GM19099 (cell line): ENCODE results near the gene CCDC187.

Experiments
- POLR2A ChIP-seq: IDR thresholded peaks from 3 replicates; pipeline ENCODE4 v1.6.1; 2011; ENCODE audit warnings: low read depth; ENCODE audit not compliant: insufficient read length; ENCODE audit errors: extremely low read depth

The CCDC187 gene

GRCh38 chr9:136238342-136238732, 65.6 kb downstream of the CCDC187 start:
- no peak for TF ChIP-seq POLR2A

DNA sequence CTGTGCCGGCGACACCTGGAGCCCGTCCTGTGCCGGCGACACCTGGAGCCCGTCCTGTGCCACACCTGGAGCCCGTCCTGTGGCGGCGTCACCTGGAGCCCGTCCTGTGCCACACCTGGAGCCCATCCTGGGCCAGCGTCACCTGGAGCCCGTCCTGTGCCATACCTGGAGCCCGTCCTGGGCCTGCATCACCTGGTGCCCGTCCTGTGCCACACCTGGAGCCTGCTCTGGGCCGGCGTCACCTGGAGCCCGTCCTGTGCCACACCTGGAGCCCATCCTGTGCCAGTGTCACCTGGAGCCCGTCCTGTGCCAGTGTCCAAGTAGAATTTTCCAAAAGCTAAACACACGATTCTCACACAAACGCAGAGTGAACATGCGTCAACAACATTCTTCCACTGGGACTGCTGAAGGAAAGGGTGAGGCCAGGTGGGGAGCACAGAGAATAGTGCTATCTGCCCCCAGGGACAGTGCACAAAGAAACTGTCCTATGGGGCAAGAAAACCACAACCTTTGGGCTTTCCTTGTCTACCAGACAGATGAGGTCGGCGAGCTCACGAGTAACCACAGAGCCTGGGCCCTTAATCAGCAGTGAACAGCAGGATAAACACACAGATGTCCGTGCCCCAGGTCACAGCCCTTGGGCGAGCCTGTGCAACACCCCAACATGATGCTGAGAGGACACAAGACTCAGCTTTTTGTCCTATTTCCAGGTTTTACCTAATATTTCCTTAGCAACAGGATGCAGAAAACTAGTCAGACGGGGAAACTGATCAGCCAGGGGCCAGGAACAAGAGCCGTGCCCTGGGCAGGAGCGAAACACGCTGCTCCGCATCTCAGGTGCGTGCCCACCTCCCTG, 66.2 kb downstream of the CCDC187 start:
- no peak for TF ChIP-seq POLR2A

GRCh38 chr9:136235709-136236455, 68.0 kb downstream of the CCDC187 start:
- no peak for TF ChIP-seq POLR2A

GRCh38 chr9:136235171-136235570, 68.7 kb downstream of the CCDC187 start:
- TF ChIP-seq POLR2A = no peak

DNA sequence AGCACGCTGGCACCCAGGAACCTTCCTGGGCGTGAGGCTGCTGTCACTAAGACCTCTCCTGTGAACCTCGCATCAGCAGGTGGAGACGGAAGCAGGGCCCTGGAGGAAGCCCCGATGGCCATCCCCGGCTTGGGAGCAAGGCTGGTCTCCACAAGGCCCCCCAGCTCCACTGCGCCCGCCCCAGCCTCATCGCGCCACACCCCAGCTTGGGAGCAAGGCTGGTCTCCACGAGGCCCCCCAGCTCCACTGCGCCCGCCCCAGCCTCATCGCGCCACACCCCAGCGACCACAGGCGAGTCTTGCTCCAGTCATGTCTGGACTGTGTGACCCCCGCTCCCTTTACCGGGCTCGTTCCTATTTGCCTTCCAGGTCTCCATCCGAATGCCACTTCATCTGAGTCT, 69.3 kb downstream of the CCDC187 start:
- TF ChIP-seq POLR2A = no peak

GRCh38 chr9:136233868-136234267, 70.0 kb downstream of the CCDC187 start:
- TF ChIP-seq POLR2A = no peak

- TF ChIP-seq POLR2A = no peak
Measured at GRCh38 chr9:136233411-136233810, 70.5 kb downstream of the CCDC187 start.

DNA sequence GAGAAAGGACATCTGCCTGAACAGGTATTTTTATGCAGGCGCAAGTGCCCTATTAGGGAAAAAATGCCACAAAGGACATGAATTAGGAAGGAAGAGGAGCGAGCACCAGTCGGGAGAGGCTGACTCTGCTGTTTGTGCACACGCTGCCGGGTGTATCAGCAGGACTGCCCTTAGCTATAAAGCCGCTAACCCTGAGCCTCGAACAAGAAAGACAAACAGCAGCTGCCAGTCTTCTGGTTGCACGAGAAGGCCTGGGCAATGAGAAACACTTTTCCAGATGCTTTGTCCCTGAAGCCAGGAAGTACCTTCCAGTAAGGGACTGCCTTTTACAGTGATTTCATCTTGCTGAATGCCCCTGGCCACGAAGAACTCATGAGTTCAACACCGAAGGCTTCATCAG, 70.9 kb downstream of the CCDC187 start:
- TF ChIP-seq POLR2A = no peak

DNA sequence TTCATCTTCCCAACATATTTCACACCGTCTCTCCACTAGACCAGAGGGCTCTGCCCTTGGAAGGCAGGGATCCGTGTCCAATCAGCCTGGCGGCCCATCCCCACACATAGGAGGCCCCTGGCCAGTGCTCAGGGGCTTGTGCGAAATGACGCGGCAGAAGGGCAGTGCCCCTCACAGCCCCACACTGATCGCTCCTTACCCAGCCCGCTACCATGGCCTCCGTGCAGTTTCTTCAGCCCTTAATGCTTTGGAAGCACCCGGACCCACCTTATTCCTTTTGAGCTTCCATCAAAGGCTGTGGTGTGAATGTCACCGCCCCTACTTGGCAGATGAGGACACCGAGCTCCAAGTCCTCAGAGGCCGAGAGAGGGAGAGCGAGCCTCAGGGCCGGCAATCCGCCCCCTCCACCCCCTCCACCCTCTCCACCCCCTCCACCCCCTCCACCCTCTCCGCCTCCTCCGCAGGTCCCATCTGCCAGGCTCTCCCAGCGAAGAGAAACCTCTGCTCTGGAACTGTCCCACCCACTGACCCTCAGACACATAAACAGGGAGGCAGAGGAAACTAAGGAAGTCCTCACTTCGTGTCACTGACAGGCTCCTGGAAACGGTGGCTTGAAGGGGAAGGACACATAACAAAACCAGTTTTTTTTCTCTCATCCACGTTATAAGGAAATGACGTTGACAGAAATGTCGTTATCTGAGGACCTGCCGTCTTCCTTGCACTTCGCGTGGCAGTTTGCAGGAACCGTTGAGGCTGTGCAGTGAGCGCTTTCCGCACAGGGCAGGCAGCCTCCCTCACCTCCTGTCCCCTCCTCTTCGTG, 72.2 kb downstream of the CCDC187 start:
- no peak for TF ChIP-seq POLR2A

DNA sequence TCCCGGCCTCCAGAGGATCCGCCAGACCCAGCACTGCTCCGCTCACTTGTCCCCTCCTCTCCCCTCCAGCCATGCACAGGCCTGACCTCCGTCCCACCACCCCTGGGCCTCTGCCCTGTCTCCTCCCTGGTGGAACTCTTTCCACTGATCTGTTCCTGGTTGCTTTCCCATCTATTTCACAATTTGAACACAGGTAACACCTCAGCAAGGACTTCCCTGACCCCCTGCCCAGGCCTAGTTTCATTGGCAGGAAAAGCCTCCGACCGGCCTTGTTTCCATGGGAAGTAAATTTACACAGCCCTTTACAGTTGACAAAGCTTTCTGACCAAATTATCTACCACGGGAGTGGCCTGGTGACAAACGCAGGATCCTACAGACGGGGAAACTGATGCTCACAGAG, 73.1 kb downstream of the CCDC187 start:
- no peak for TF ChIP-seq POLR2A

DNA sequence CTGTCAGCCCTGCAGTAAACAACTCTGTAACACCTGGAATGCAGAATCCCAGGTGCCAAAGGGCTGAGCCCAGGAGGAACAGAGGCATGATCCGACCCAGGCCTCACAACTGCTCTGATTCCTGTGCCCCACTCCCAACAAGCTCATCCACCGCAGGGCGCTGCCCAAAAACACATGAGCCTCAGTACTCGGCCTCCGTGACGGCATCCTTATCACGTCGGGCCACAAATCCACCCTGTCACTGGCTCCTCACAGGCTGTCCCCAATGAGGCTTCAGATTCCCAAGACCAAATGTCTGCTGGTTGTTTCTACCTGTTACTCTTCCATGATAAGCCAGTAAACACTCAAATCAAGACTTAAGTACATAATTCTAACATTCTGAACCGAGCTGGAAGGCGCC, 73.5 kb downstream of the CCDC187 start:
- TF ChIP-seq POLR2A = no peak

GRCh38 chr9:136229096-136230065, 74.5 kb downstream of the CCDC187 start:
- TF ChIP-seq POLR2A = no peak

- no peak for TF ChIP-seq POLR2A
Measured at GRCh38 chr9:136228107-136228875, 75.6 kb downstream of the CCDC187 start.

- TF ChIP-seq POLR2A = no peak
Measured at GRCh38 chr9:136226680-136227407, 77.0 kb downstream of the CCDC187 start.
